Embryonic facial prominence (tissue), 1 donor: ENCODE results near the gene PPHLN1.
A peak's percentile ranks its signal among the peaks of the same experiment; 100 is the strongest.
"Not testable (repeated sequence)": the region's sequence is repeated elsewhere in the genome, so short reads cannot be mapped to it uniquely, and the experiment has no call there.

Experiments
- DNase-seq: peaks from one replicate; pipeline ENCODE4 v3.0.0-alpha.2; 2016; ENCODE audit errors: extremely low spot score

The PPHLN1 gene

DNA sequence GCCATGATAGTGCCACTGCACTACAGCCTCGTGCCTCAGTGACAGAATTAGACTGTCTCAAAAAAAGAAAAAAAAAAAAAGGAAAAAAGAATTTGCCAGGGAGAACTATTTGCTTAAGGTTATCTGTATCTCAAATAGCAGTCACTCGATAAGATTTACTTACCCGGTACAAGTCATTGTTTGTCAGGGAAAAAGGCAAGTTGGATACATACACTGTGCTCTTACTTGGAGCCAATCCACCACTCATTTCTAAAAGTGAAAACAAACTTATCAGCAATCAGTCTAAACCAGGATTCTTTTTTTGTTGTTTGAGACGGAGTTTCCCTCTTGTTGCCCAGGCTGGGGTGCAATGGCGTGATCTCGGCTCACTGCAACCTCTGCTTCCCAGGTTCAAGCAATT is 2.1 kb upstream of the PPHLN1 start:
- DNase-seq, result no peak

- no peak for DNase-seq
Measured at GRCh38 chr12:42325326-42325652, 678 bp upstream of the PPHLN1 start.

DNA sequence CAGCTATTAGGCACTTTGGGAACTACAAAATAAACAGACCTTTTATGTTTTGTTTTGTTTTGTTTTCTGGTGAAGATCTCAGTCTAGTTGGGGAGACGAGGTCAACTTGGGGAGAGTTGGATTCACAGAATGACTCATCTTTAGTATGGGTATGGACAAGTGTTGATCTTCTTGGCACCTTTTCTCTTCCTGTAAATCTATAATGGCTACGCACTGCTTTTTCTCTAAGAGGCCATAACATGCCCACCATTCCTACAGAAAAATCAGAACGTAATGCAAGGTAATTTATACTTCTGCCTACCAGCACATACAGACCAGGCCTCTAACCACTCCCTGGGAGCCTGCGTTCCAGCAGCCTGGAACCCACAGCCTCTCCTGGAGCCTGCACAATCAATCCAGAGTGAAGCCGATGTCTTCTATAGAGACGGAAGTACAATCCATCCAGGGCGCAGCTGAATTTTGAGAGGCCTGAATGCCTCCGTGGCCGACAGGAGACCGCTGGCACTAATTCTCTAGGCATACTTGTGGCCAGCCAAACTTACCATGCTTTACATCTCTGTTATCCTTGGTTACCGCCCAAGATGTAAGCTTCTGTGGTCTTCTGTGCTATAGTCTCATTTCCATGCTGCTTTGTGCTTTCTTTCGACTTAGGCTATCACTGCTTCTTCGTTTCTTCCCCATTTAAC is 717 bp downstream of the PPHLN1 start:
- no peak for DNase-seq

DNA sequence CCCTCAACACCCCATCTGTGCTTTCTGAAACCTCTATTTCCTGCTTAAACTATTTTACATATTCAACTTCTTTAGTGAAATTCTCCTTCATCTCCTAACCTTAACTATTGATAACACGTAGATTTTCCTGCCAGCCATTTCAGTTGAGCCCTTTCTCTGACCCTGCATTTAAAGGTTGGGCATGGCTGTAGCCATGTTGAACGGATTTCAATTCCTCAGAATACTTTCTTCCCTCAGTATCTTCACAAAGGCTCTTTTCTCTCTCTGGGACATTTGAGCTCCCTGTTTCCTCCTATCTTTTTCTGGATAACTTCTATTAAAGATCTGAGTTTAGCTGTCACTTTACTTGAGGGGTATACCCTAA is 1.2 kb downstream of the PPHLN1 start:
- no peak for DNase-seq

DNA sequence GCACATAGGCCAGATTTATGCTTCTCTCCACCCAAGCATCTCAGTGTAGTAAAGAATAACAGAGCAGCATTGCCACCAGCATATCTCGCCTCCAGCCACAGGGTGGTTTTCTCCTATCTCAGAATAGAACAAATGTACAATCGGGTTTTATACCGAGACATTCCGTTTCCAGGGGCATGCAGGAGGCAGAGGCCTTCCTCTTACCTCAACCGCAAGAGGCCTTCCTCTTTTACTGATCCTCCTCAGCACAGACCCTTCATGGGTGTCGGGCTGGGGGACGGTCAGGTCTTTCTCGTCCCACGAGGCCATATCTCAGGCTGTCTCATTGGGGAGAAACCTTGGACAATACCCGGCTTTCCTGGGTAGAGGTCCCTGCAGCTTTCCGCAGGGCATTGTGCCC is 4.1 kb downstream of the PPHLN1 start:
- not testable (repeated sequence) for DNase-seq

DNA sequence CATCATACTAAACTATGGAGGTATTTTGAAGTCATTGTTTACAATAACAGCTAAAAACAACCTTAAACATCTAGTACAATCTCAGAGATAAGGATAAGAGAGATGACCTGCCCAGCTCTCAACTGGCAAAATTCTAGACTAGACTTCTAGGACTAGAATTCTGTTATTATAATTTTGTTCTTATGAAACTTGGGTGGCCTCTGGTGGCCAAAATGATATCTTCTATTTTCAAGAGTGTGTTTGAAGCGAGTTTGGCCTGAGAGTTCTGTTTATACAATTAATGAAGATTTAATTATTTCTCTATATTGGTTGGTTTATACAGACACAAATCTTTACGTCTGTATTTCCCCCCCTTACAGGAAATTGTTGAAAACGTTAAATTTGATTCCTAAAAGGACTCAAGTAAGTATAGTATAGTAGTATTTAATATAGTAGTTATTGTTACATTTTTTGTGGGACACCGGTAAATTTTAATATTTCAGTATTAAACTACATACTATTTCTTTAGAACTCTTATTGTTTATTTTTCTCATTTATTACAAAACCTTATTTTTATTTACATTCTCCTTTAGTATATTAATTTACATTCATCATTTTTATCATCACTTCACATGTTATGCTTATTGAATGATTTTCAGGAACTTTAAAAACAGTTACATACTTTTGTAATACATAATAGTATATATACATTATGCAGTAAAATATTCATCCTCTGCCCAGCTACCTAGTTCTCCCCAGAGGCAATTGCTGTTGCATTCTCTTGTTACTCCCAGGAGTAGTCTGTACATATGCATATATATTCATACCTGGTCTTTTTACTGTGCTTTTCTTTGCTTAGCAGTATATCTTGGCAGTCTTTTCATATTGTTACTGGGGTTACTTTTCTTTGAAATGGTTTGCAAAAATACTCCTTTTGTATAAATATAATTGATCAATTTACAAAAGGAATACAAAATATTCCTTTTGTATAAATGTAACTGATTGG is 6.6 kb downstream of the PPHLN1 start:
- peak; percentile 31 for DNase-seq

GRCh38 chr12:42336286-42336685 is 10.3 kb downstream of the PPHLN1 start:
- no peak for DNase-seq

DNA sequence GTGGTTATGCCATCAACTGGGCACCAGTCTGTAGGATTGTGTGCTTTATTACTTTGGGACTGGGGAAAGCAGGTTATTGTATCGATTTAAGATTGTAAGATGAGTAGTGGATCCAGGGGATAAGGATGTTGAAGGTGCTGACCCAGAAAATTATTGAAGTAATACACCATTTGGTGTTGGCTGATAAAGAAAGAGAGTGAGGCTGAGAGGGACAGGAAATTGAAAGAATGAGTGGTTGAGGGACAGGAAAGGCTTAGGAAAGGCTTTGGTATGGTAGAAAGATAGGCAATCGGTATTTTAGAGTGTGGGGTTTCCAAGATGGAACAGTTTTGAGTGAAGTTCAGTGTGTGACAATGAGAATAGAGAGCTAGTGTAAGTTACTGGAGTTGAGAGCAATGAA is 12.3 kb downstream of the PPHLN1 start:
- no peak for DNase-seq

- no peak for DNase-seq
Measured at GRCh38 chr12:42342028-42342427, 16.1 kb downstream of the PPHLN1 start.

GRCh38 chr12:42343721-42344120 is 17.8 kb downstream of the PPHLN1 start:
- no peak for DNase-seq

DNA sequence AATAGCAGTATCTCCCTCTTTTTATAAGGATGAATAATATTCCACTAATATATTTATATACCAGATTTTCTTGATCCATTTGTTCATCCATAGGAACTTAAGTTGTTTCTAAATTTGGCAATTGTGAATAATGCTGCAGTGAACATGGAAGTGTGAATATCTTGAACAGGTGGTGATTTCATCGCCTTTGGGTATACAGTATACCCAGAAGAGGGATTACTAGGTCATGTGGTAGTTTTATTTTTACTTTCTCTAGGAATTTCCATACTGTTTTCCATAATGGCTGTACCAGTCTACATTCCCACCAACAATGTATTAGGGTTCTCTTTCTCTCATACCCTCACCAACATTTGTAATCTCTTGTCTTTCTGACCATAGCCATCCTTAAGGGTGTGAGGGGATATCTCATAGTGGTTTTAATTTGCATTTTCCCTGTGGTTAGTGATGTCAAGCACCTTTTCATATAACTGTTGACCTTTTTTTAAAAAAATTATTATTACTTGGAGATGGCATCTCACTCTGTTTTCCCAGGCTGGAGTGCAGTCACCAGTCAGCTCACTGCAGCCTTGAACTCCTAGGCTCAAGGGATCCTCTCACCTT is 20.5 kb downstream of the PPHLN1 start:
- DNase-seq, result no peak

GRCh38 chr12:42349119-42350020 is 23.4 kb downstream of the PPHLN1 start:
- not testable (repeated sequence) for DNase-seq

- DNase-seq, result not testable (repeated sequence)
Measured at GRCh38 chr12:42350021-42350407, 24.0 kb downstream of the PPHLN1 start.

DNA sequence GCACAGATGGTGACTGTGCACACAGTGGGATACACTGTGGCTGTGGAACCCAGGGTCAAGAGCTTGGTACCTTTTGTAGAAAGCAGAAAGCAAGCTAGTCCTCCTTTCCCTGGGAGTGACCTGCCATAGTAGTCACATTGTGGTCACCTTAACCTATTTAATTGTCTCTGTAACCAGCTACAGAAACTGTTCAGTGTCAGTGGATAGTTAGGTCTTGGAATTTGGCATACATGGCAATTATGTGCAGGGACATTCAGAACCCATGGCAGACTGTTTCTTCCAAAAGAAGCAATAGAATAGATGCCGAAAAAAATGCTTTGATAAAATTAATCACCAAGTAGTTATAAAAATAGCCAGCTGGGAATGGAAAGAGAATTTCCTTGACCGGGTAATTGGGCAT is 30.4 kb downstream of the PPHLN1 start:
- no peak for DNase-seq

- no peak for DNase-seq
Measured at GRCh38 chr12:42360747-42361403, 34.9 kb downstream of the PPHLN1 start.

GRCh38 chr12:42361909-42362646 is 36.1 kb downstream of the PPHLN1 start:
- DNase-seq, result no peak

DNA sequence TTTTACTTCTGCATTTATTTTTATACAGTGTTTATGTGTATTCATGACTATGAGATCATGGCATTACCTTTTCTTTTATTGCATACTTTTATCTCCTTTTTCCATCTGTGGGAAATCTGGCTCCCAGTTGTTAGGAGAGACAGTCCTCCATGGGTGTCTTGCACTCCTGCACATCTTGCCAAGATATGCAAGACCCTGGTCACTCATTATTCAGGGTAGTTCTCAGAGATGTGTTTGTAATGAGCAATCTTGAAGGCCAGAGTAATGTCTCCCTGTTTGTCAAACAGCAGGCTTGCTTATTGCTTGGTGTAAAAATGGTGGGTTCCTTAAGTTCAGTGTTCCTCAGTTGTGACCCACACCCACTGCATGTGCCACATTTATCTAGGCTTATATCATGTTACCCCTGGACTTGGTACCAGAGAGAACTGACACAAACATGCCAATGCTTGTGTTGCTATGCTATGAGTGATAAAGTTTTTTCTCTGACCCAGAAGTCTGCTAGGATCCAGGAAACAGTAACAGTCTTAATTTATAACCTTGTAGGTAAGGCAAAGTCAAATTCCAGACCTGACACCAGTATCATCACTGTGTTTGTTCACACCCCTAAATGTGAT is 36.8 kb downstream of the PPHLN1 start:
- DNase-seq, result no peak

DNA sequence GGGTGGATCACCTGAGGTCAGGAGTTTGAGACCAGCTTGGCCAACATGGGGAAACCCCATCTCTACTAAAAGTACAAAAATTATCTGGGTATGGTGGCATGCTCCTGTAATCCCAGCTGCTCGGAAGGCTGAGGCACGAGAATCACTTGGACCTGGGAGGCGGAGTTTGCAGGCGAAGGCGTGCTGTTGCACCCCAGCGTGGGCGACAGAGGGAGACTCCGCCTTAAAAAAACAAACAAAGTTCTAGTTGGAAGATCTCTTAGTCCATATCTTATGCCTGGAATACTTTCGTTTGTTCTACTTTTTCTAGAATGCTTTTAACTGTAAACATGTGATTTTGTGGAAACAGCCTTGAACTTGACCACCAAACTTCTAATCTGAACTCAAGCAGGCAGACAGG is 38.7 kb downstream of the PPHLN1 start:
- no peak for DNase-seq

DNA sequence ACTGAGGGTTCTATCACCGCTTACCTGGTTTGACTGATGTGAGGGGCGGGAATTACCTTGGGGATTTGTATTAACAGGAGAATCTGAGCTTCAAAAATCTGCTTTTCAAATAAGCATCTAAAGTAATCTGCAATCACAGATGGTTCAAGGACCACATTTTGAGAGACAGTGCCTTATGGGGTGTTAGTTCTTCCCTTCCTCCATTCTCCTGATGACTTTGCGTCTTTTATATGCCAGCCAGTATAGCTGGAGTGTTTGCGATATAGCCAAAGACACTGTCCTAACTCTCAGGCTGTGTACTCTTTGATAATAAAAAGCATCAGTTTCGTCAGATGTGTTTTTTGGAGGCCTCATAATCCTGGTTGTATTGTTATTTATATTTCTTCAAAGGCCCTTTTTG is 39.5 kb downstream of the PPHLN1 start:
- DNase-seq, result no peak

- no peak for DNase-seq
Measured at GRCh38 chr12:42370013-42370412, 44.0 kb downstream of the PPHLN1 start.
